Mucosa of descending colon (tissue), 3 donors: ENCODE results near the gene RPS19BP1. TPM values are rescaled to one million over a fixed set of nuclear protein-coding genes. Genes with fewer than 3 reads are reported as not detected.

Experiments
- ATAC-seq: fragments of 200-7000 bp; cut with Tn5 transposase; one replicate; pipeline ENCODE4 v1.9.1; 2020; ENCODE audit warnings: mild to moderate bottlenecking, moderate library complexity
- DNase-seq, 3 donors: peaks; one replicate each; pipeline ENCODE4 v3.0.0-alpha.2; 2020
- H3K36me3 ChIP-seq: fragments of 200-600 bp; one replicate; pipeline ENCODE4 v1.8.0; 2021; ENCODE audit warnings: low read depth, mild to moderate bottlenecking
- H3K4me1 ChIP-seq: fragments of 200-600 bp; one replicate; pipeline ENCODE4 v1.8.0; 2021; ENCODE audit warnings: low read depth, mild to moderate bottlenecking
- H3K4me3 ChIP-seq: fragments of 200-600 bp; one replicate; pipeline ENCODE4 v1.8.0; 2021; ENCODE audit warnings: mild to moderate bottlenecking
- H3K9me3 ChIP-seq: fragments of 200-600 bp; one replicate; pipeline ENCODE4 v1.8.0; 2021; ENCODE audit warnings: mild to moderate bottlenecking
- intact Hi-C, 2 donors: fragments of 100-400 bp; cut with DNase I in 1 of 2; cut with micrococcal nuclease in 1 of 2; formaldehyde crosslinking; loops; one replicate each; pipeline versions ENCODE4 v1.11.0 to v1.11.1; 2022; cut with DNase I, micrococcal nuclease
- total RNA-seq, 3 donors: library from RNA; stranded (reverse); fragmentation: NEBNext Ultra II Directional in 2 of 3; extraction: Animal tissue kit (Norgen Biotek cat#: 25700) in 2 of 3; gene quantifications; one replicate each; pipeline versions ENCODE4 v1.2.1 to v1.2.4, GENCODE V29; 2021 to 2023
- TF ChIP-seq, protein P1 (sequence below): fragments of 200-600 bp; IDR thresholded peaks from one replicate; pipeline ENCODE4 v1.8.0; 2022; ENCODE audit warnings: antibody characterized with exemption, mild to moderate bottlenecking
- donor health status: DM: no; HTN: no; CAD: no; lungs with moderate emphysema.
- donor health status: DM: no; HTN: no; CAD: no.
- donor health status: DM: no; HTN: yes; CAD: no.

Gene RPS19BP1
- total RNA-seq, 3 donors from 2014 or later: 59.1 to 77.7 (median 61.2) TPM

GRCh38 chr22:39535831-39536449 is 3.4 kb upstream of the RPS19BP1 start:
- no peaks in the 10 kb centered on the region for H3K9me3 ChIP-seq
- no peak overlapping the region for H3K4me3 ChIP-seq
- peaks cover 17% of the 10 kb centered on the region for H3K4me1 ChIP-seq
- DNase-seq: no peak
- H3K36me3 ChIP-seq: no peaks in the 10 kb centered on the region
- TF ChIP-seq, protein P1, sequence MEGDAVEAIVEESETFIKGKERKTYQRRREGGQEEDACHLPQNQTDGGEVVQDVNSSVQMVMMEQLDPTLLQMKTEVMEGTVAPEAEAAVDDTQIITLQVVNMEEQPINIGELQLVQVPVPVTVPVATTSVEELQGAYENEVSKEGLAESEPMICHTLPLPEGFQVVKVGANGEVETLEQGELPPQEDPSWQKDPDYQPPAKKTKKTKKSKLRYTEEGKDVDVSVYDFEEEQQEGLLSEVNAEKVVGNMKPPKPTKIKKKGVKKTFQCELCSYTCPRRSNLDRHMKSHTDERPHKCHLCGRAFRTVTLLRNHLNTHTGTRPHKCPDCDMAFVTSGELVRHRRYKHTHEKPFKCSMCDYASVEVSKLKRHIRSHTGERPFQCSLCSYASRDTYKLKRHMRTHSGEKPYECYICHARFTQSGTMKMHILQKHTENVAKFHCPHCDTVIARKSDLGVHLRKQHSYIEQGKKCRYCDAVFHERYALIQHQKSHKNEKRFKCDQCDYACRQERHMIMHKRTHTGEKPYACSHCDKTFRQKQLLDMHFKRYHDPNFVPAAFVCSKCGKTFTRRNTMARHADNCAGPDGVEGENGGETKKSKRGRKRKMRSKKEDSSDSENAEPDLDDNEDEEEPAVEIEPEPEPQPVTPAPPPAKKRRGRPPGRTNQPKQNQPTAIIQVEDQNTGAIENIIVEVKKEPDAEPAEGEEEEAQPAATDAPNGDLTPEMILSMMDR: no peak
- intact Hi-C loops: loop anchor here (5.0 to 10.0 kb wide), 3 partner anchors 486 to 809 kb away; partner anchors contain the start of gene ADSL (in 1 of the 2)
- ATAC-seq: no peak

GRCh38 chr22:39535357-39535725 is 2.8 kb upstream of the RPS19BP1 start:
- ATAC-seq (no peak), DNase-seq (no peak)
- Histone ChIP-seq H3K4me3 (no peak overlapping the region), H3K4me1 (peaks cover 23% of the 10 kb centered on the region), H3K9me3 (no peaks in the 10 kb centered on the region), H3K36me3 (no peaks in the 10 kb centered on the region)
- intact Hi-C loops: loop anchor here (5.0 to 10.0 kb wide), 3 partner anchors 487 to 809 kb away; partner anchors contain the start of gene ADSL (in 1 of the 2)
- TF ChIP-seq, protein P1: no peak

GRCh38 chr22:39534591-39535356 is 2.2 kb upstream of the RPS19BP1 start:
- DNase-seq (peak; percentile 86 to 96 (median 89)), ATAC-seq (peak; percentile 45)
- TF ChIP-seq, protein P1: peak; percentile 81
- intact Hi-C loops: loop anchor here (5.0 to 10.0 kb wide), 3 partner anchors 488 to 810 kb away; partner anchors contain the start of gene ADSL (in 1 of the 2)
- Histone ChIP-seq H3K36me3 (no peaks in the 10 kb centered on the region), H3K4me1 (peaks cover 28% of the 10 kb centered on the region), H3K9me3 (no peaks in the 10 kb centered on the region), H3K4me3 (no peak overlapping the region)

DNA sequence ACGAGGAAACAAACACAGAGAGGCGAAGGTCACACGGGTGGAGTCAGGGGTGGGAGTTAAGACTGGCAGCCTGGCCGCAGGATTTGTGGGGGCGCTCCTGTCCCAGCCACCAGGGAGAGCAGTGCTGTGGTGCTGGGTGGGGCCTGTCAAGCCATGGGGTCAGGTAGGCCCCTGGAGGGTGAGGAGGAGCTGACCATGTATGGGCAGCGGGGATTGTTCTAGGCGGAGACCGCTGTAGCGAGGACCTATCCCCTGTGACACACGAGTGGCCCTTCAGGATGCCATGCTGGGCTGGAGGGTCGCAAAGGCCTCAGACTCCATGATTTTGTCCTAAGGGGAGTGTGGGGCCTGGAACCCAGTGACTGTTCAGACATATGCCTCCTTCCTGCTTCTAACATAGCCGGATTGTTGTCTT is 1.6 kb upstream of the RPS19BP1 start:
- no peak overlapping the region for H3K4me3 ChIP-seq
- H3K9me3 ChIP-seq: no peaks in the 10 kb centered on the region
- no peaks in the 10 kb centered on the region for H3K36me3 ChIP-seq
- peaks cover 35% of the 10 kb centered on the region for H3K4me1 ChIP-seq
- intact Hi-C loops: loop anchor here in 1 of 2 donors (10.0 kb wide), 1 partner anchor 811 kb away; the partner anchor contains the start of gene ADSL
- ATAC-seq: no peak
- peak in 2 of 3 donors; percentile 48 to 65 for DNase-seq
- TF ChIP-seq, protein P1: no peak

GRCh38 chr22:39530692-39531331 is 1.7 kb downstream of the RPS19BP1 start:
- Histone ChIP-seq H3K4me1 (peaks cover 57% of the 10 kb centered on the region), H3K36me3 (no peaks in the 10 kb centered on the region), H3K9me3 (no peaks in the 10 kb centered on the region), H3K4me3 (no peak overlapping the region)
- TF ChIP-seq, protein P1: no peak
- intact Hi-C loops: loop anchor here in 1 of 2 donors (10.0 kb wide), 1 partner anchor 814 kb away; the partner anchor contains the start of gene ADSL
- ATAC-seq (no peak), DNase-seq (peak in 1 of 3 donors; percentile 52)
